IgD-negative memory B cell (primary cell): Measurements from ENCODE around the gene HSD17B2. TPM values are rescaled to one million over a fixed set of nuclear protein-coding genes. Genes with fewer than 3 reads are reported as not detected.
"Not testable (repeated sequence)": the region's sequence is repeated elsewhere in the genome, so short reads cannot be mapped to it uniquely, and the experiment has no call there.

Experiments
- H3K27ac Mint-ChIP-seq, 3 donors: one replicate each; pipeline ENCODE4 v1.8.0; 2020 to 2022; ENCODE audit warnings: mild to moderate bottlenecking in 3 of 3, mixed read lengths in 3 of 3, moderate library complexity in 1 of 3
- H3K27me3 Mint-ChIP-seq: one replicate; pipeline ENCODE4 v1.8.0; 2021; ENCODE audit warnings: mixed read lengths
- H3K36me3 Mint-ChIP-seq: one replicate; pipeline ENCODE4 v1.8.0; 2020; ENCODE audit warnings: mild to moderate bottlenecking, mixed read lengths
- H3K4me1 Mint-ChIP-seq, 3 donors: one replicate each; pipeline ENCODE4 v1.8.0; 2020 to 2022; ENCODE audit warnings: mixed read lengths in 3 of 3, mild to moderate bottlenecking in 1 of 3
- H3K4me3 Mint-ChIP-seq, 4 donors: one replicate each; pipeline ENCODE4 v1.8.0; 2020 to 2022; ENCODE audit warnings: mild to moderate bottlenecking in 4 of 4, mixed read lengths in 4 of 4, moderate library complexity in 3 of 4
- H3K9me3 Mint-ChIP-seq, 3 donors: one replicate each; pipeline ENCODE4 v1.8.0; 2020 to 2021; ENCODE audit warnings: mixed read lengths in 3 of 3, mild to moderate bottlenecking in 1 of 3
- polyA plus RNA-seq: library from polyadenylated mRNA; unstranded; fragments of 300-500 nt; fragmentation: Illumina TruSeq; gene quantifications from one replicate; pipeline ENCODE4 v1.2.3, GENCODE V29; 2021

HSD17B2 gene
- polyA plus RNA-seq, 1 donor from 2014 or later = not detected

GRCh38 chr16:82009789-82010188 is 25.3 kb upstream of the HSD17B2 start:
- not testable (repeated sequence) for H3K27ac Mint-ChIP-seq

GRCh38 chr16:82010649-82011048 is 24.4 kb upstream of the HSD17B2 start:
- Mint-ChIP-seq H3K4me3 (peak overlapping the region; percentile 77 to 99 (median 89)), H3K27me3 (peaks cover under 1% of the 10 kb centered on the region), H3K36me3 (peaks cover 14% of the 10 kb centered on the region), H3K9me3 (peaks cover 7 to 18% (median 12%) of the 10 kb centered on the region in 3 donors), H3K27ac (peak overlapping the region in 1 of 3 donors; percentile 33), H3K4me1 (peaks cover 3 to 17% (median 15%) of the 10 kb centered on the region in 3 donors)

More at GRCh38 chr16:82009789-82010188, 25.3 kb upstream of the HSD17B2 start:
- peaks cover 14% of the 10 kb centered on the region for H3K36me3 Mint-ChIP-seq
- peaks cover 3 to 17% (median 15%) of the 10 kb centered on the region in 3 donors for H3K4me1 Mint-ChIP-seq
- H3K27me3 Mint-ChIP-seq = not testable (repeated sequence)
- peaks cover under 1 to 18% (median 7%) of the 10 kb centered on the region in 3 donors for H3K9me3 Mint-ChIP-seq
- peak overlapping the region in 2 of 4 donors; percentile 32 to 77 for H3K4me3 Mint-ChIP-seq

GRCh38 chr16:82011199-82011641 is 23.8 kb upstream of the HSD17B2 start, which contains the start of gene SDR42E1:
Gene SDR42E1, minus strand, starts transcription at chr16:82011470. Its CDS starts 10,612 bp downstream, at chr16:82000858.
- Mint-ChIP-seq H3K9me3 (peaks cover 7 to 20% (median 12%) of the 10 kb centered on the region in 3 donors), H3K36me3 (peaks cover 14% of the 10 kb centered on the region), H3K27me3 (peaks cover 2% of the 10 kb centered on the region), H3K4me3 (peak within 1 kb of the TSS; percentile 77 to 99 (median 89)), H3K27ac (peak within 1 kb of the TSS; percentile 4 to 84 (median 33)), H3K4me1 (peaks cover 3 to 18% (median 17%) of the 10 kb centered on the region in 3 donors)

GRCh38 chr16:82013139-82013538 is 21.9 kb upstream of the HSD17B2 start:
- Mint-ChIP-seq H3K27ac (no peak overlapping the region), H3K4me3 (peak overlapping the region in 1 of 4 donors; percentile 19), H3K27me3 (peaks cover 3% of the 10 kb centered on the region), H3K9me3 (peaks cover 7 to 20% (median 8%) of the 10 kb centered on the region in 3 donors), H3K36me3 (peaks cover 9% of the 10 kb centered on the region), H3K4me1 (peaks cover 3 to 17% (median 15%) of the 10 kb centered on the region in 3 donors)

- Mint-ChIP-seq H3K36me3 (peaks cover 7% of the 10 kb centered on the region), H3K4me1 (peaks cover 0 to 9% (median 8%) of the 10 kb centered on the region in 3 donors), H3K27me3 (peaks cover 19% of the 10 kb centered on the region), H3K4me3 (peak overlapping the region in 1 of 4 donors; percentile 29), H3K9me3 (peaks cover 4 to 7% (median 6%) of the 10 kb centered on the region in 3 donors), H3K27ac (no peak overlapping the region)
These were observed 18.8 kb upstream of the HSD17B2 start for GRCh38 chr16:82016263-82016662.

DNA sequence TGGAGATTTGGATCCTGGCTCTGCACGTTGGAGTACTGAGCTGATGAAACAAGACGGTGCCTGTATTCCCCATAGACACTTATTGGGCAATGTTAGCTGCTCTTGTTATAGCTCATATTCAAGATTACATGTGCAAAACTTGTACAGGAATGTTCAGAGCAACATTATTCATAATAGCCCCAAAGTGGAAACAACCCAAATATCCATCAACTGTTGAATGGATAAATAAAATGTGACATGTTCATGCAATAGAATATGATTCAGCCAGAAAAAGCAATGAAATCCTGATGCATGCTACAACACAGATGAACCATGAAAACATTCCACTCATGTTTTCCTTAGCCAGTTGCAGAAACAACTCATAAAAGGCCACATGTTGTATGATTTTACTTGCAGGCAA is 18.1 kb upstream of the HSD17B2 start:
- no peak overlapping the region for H3K4me3 Mint-ChIP-seq
- H3K27me3 Mint-ChIP-seq = peaks cover 21% of the 10 kb centered on the region

DNA sequence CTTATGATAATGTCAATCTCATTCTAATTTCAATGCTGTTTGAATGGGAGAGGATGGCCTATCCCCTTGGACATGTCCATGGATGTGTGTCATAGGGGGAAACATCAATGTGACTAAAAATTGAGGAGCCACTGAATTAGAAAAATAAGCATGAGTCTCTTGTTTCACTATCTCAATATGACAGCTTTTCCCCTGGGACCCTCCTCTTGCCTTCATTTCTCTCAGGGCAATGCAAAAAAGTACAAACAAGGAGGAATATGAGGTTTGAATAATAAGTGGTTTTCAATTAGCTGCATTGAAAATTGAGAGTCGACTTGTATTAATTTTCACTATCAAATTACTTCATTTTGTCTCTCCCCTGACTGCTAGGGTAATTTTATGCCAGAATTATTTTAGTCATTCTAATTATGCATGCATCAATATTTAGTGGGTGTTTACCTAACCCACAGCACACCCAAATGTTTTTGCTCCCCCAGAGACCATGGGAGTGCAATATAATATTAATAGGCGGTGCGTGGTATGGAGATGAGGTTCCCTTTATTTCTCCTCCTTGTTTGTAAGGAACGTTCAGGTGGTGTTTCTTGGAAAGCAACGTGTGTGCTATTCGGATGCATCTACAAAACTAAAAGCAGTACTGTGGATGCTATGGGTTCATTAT is 17.0 kb upstream of the HSD17B2 start:
- Mint-ChIP-seq H3K9me3 (peaks cover 4 to 7% (median 4%) of the 10 kb centered on the region in 3 donors), H3K27me3 (peaks cover 21% of the 10 kb centered on the region), H3K4me1 (peaks cover 0 to 3% (median 2%) of the 10 kb centered on the region in 3 donors), H3K27ac (no peak overlapping the region), H3K4me3 (no peak overlapping the region), H3K36me3 (peaks cover 3% of the 10 kb centered on the region)

More for the DNA sequence above, 18.1 kb upstream of the HSD17B2 start:
- H3K9me3 Mint-ChIP-seq = peaks cover 4 to 7% (median 6%) of the 10 kb centered on the region in 3 donors
- no peak overlapping the region for H3K27ac Mint-ChIP-seq
- peaks cover 0 to 5% (median 3%) of the 10 kb centered on the region in 3 donors for H3K4me1 Mint-ChIP-seq
- H3K36me3 Mint-ChIP-seq = peaks cover 7% of the 10 kb centered on the region

- Mint-ChIP-seq H3K4me3 (no peak overlapping the region), H3K4me1 (peaks cover 0 to 3% (median 2%) of the 10 kb centered on the region in 3 donors), H3K9me3 (peaks cover 3 to 8% (median 4%) of the 10 kb centered on the region in 3 donors), H3K27ac (no peak overlapping the region), H3K27me3 (peaks cover 36% of the 10 kb centered on the region), H3K36me3 (peaks cover 3% of the 10 kb centered on the region)
These were observed 15.5 kb upstream of the HSD17B2 start for GRCh38 chr16:82019535-82019934.

DNA sequence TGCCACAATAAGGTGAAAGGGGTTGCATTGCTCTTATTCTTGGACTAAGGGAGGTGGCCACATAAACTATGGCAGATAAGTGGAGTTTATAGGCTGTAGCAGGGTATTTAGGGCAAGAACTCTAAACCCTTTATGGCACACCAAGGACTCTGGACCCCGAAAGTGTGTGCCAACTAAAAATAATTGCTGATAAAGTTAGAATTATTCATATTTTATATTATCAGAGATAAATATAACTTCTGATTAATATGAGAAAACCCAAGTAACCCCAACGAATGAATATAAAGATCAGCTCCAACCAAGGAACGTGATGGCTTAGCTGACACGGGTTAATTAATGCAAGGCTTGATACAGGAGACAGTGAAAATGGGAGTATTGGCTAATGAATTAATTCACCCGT is 15.0 kb upstream of the HSD17B2 start:
- Mint-ChIP-seq H3K27ac (no peak overlapping the region), H3K9me3 (peaks cover 2 to 5% (median 3%) of the 10 kb centered on the region in 3 donors), H3K4me1 (peaks cover 0 to 3% (median 2%) of the 10 kb centered on the region in 3 donors), H3K36me3 (peaks cover 3% of the 10 kb centered on the region), H3K4me3 (no peak overlapping the region), H3K27me3 (peaks cover 39% of the 10 kb centered on the region)

DNA sequence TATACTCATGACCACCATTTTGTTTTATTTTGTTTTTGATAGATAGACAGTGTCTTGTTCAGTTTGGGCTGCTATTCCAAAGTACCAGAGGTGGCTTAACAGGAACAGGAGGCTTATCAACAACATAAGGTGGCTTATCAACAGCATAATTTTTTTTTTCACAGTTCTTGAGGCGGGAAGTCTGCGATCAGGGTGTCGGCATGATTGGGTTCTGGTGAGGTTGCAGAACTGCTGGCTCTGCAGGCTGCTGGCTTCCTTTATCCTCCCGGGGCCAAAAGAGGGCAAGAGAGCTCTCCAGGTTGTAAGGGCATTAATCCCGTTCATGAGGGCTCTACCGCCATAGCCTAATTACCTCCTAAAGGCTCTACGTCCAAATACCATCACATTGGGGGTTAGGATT is 11.8 kb upstream of the HSD17B2 start:
- H3K27me3 Mint-ChIP-seq = peaks cover 36% of the 10 kb centered on the region

GRCh38 chr16:82024316-82024715 is 10.7 kb upstream of the HSD17B2 start:
- H3K4me3 Mint-ChIP-seq = no peak overlapping the region

More for the DNA sequence above, 11.8 kb upstream of the HSD17B2 start:
- Mint-ChIP-seq H3K4me1 (no peaks in the 10 kb centered on the region), H3K4me3 (no peak overlapping the region), H3K9me3 (peaks cover 0 to 1% (median 0%) of the 10 kb centered on the region in 3 donors), H3K36me3 (no peaks in the 10 kb centered on the region), H3K27ac (no peak overlapping the region)

GRCh38 chr16:82024883-82025282 is 10.2 kb upstream of the HSD17B2 start:
- H3K9me3 Mint-ChIP-seq = peaks cover 0 to 1% (median 0%) of the 10 kb centered on the region in 3 donors
- H3K36me3 Mint-ChIP-seq = no peaks in the 10 kb centered on the region
- H3K4me1 Mint-ChIP-seq = no peaks in the 10 kb centered on the region
- H3K27ac Mint-ChIP-seq = no peak overlapping the region
- H3K4me3 Mint-ChIP-seq = no peak overlapping the region
- peaks cover 25% of the 10 kb centered on the region for H3K27me3 Mint-ChIP-seq

More at GRCh38 chr16:82024316-82024715, 10.7 kb upstream of the HSD17B2 start:
- Mint-ChIP-seq H3K27ac (no peak overlapping the region), H3K36me3 (no peaks in the 10 kb centered on the region), H3K4me1 (no peaks in the 10 kb centered on the region), H3K27me3 (peaks cover 28% of the 10 kb centered on the region), H3K9me3 (peaks cover 0 to 1% (median 0%) of the 10 kb centered on the region in 3 donors)

DNA sequence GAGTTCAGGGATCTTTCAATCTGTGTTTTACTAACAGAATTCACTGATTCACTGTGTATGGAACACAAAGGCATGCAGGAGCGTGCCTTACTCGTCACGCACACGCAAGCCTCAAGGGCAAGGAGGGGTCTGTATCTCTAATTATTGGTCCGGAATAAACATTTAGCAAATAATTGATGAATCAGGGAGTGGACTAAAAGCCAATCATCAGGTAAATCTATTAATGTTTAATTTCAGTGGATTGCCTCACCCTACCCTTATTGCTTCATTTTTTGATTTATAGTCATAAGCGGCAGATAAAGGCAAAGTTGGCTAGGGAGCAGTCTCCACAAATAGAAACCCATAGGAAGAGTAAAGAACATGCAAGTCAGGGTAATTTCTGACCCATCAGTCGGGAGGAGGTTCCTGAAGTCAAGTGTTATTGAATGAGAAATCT is 7.4 kb upstream of the HSD17B2 start:
- H3K27ac Mint-ChIP-seq = no peak overlapping the region
- peaks cover 20% of the 10 kb centered on the region for H3K27me3 Mint-ChIP-seq
- no peaks in the 10 kb centered on the region for H3K4me1 Mint-ChIP-seq
- no peaks in the 10 kb centered on the region for H3K36me3 Mint-ChIP-seq
- peaks cover 0 to 1% (median 1%) of the 10 kb centered on the region in 3 donors for H3K9me3 Mint-ChIP-seq
- H3K4me3 Mint-ChIP-seq = no peak overlapping the region

DNA sequence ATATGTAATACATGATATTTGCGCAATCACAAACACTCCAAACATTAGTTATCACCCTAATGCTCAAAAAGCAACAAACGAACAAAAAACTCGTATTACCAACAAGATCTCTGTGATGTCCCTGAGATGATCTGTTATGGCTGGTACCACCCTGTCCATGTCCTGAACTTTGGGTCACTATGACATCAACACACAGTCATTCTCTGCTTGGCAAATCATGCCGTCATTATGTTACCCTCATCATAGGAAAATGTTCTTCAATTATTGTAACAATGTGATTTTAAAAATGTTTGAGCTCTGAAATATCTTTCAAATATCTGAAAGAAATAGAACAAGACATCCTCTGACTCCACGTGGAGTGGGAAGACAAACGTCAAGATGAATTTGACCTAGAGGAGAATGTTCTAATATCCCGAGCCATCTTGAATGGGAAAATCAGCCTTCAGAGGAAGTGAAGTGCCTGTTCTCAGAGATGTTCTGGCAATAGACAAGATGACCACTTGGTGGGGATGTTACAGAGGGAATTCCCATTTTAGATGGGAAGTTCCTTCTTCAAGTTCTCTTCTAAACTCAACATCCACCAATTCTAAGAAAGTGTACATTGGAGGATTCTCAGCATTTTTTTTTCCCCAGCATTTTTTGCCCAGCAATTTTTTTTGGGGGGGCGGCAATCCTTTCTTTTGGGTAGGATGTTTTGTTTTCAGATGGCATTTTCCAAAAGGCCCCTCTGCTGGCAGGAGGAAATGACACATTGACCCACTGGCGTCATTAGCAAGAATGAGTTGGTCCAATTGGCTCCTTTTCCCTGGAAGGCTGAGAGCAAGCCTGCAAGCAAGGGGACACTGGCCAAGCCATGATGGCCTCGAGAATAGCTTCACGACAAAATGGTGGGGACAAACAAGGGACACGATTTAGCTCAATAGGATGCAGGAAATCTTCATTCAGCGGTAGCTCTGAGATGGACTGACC is 3.7 kb upstream of the HSD17B2 start:
- peaks cover 13% of the 10 kb centered on the region for H3K27me3 Mint-ChIP-seq

More for the DNA sequence above, 3.7 kb upstream of the HSD17B2 start:
- Mint-ChIP-seq H3K36me3 (no peaks in the 10 kb centered on the region), H3K27ac (no peak overlapping the region), H3K4me1 (no peaks in the 10 kb centered on the region), H3K9me3 (peaks cover 0 to 3% (median 0%) of the 10 kb centered on the region in 3 donors), H3K4me3 (no peak overlapping the region)
